GM23338 (cell line): ENCODE measurements around the gene METTL6. TPM values are rescaled to one million over a fixed set of nuclear protein-coding genes. Genes with fewer than 3 reads are reported as not detected.

Source experiments
- ATAC-seq: fragments of 200-7000 bp; cut with Tn5 transposase; 3 replicates; pipeline ENCODE4 v1.9.1; 2020
- DNase-seq: peaks from one replicate; pipeline ENCODE4 v3.0.0-alpha.2; 2015; ENCODE audit warnings: low spot score
- H2AFZ ChIP-seq: fragments of 200-600 bp; sonication (generic); 2 replicates; pipeline ENCODE4 v1.8.0; 2016; ENCODE audit warnings: antibody characterized with exemption, mild to moderate bottlenecking, moderate library complexity
- H3F3A ChIP-seq: fragments of 200-600 bp; sonication (generic); replicated peaks from 2 replicates; pipeline ENCODE4 v1.8.0; 2017; ENCODE audit warnings: antibody characterized with exemption, mixed run types, low read depth
- H3K27ac ChIP-seq: fragments of 200-600 bp; sonication (generic); 2 replicates; pipeline ENCODE4 v1.6.1; 2016; ENCODE audit warnings: low read depth
- H3K27me3 ChIP-seq: fragments of 200-600 bp; sonication (generic); 2 replicates; pipeline ENCODE4 v1.8.0; 2016; ENCODE audit warnings: mild to moderate bottlenecking, mixed run types, moderate library complexity; ENCODE audit not compliant: insufficient read depth
- H3K36me3 ChIP-seq: fragments of 200-600 bp; sonication (generic); 2 replicates; pipeline ENCODE4 v1.8.0; 2016; ENCODE audit warnings: mild to moderate bottlenecking; ENCODE audit not compliant: insufficient read depth
- H3K4me1 ChIP-seq: fragments of 200-600 bp; sonication (generic); 2 replicates; pipeline ENCODE4 v1.8.0; 2016; ENCODE audit warnings: mild to moderate bottlenecking, moderate library complexity; ENCODE audit not compliant: insufficient read depth
- H3K4me2 ChIP-seq: fragments of 200-600 bp; sonication (generic); 2 replicates; pipeline ENCODE4 v1.7.1; 2017; ENCODE audit warnings: mixed run types
- H3K4me3 ChIP-seq: fragments of 200-600 bp; sonication (generic); 2 replicates; pipeline ENCODE4 v1.6.1; 2016; ENCODE audit warnings: mixed run types
- H3K79me2 ChIP-seq: fragments of 200-600 bp; sonication (generic); replicated peaks from 2 replicates; pipeline ENCODE4 v1.8.0; 2017; ENCODE audit warnings: mild to moderate bottlenecking; ENCODE audit not compliant: insufficient read depth
- H3K9me2 ChIP-seq: fragments of 200-600 bp; sonication (generic); 2 replicates; pipeline ENCODE4 v1.8.0; 2017; ENCODE audit not compliant: insufficient read depth
- H4K20me1 ChIP-seq: fragments of 200-600 bp; sonication (generic); replicated peaks from 2 replicates; pipeline ENCODE4 v1.8.0; 2017; ENCODE audit warnings: mild to moderate bottlenecking; ENCODE audit not compliant: insufficient read depth
- H3K27ac Mint-ChIP-seq: 2 replicates; pipeline ENCODE4 v1.8.0; 2020; ENCODE audit warnings: inconsistent platforms, mild to moderate bottlenecking, moderate library complexity, mixed read lengths
- H3K27me3 Mint-ChIP-seq: 3 replicates; pipeline ENCODE4 v1.8.0; 2022; ENCODE audit warnings: low read depth, mild to moderate bottlenecking, moderate library complexity, mixed read lengths, inconsistent platforms; ENCODE audit not compliant: insufficient read depth, poor library complexity
- H3K36me3 Mint-ChIP-seq: 3 replicates; pipeline ENCODE4 v1.8.0; 2021; ENCODE audit warnings: low read depth, mild to moderate bottlenecking, inconsistent platforms, moderate library complexity, mixed read lengths
- H3K4me1 Mint-ChIP-seq: 3 replicates; pipeline ENCODE4 v1.8.0; 2020; ENCODE audit warnings: mild to moderate bottlenecking, inconsistent platforms, mixed read lengths
- H3K4me3 Mint-ChIP-seq: 3 replicates; pipeline ENCODE4 v1.8.0; 2021; ENCODE audit warnings: moderate library complexity, mild to moderate bottlenecking, inconsistent platforms, mixed read lengths
- H3K9me3 Mint-ChIP-seq: 3 replicates; pipeline ENCODE4 v1.8.0; 2020; ENCODE audit warnings: moderate library complexity, mild to moderate bottlenecking, inconsistent platforms, mixed read lengths
- CREB1 ChIP-seq: fragments of 250-450 bp; sonication (Bioruptor Pico); IDR thresholded peaks from 2 replicates; pipeline ENCODE4 v1.5.0; 2020; ENCODE audit warnings: low read depth, mild to moderate bottlenecking, moderate library complexity
- EZH2 ChIP-seq: fragments of 200-600 bp; sonication (generic); IDR thresholded peaks from one replicate; pipeline ENCODE4 v1.8.0; 2017; ENCODE audit warnings: antibody characterized with exemption, mild to moderate bottlenecking, low read depth; ENCODE audit not compliant: unreplicated experiment
- EZH2phosphoT487 ChIP-seq: fragments of 200-600 bp; sonication (generic); IDR thresholded peaks from one replicate; pipeline ENCODE4 v1.8.1; 2018; ENCODE audit warnings: antibody characterized with exemption; ENCODE audit not compliant: unreplicated experiment
- JUNB ChIP-seq: IDR thresholded peaks from one replicate; pipeline ENCODE4 v1.6.1; 2016; ENCODE audit warnings: antibody characterized with exemption; ENCODE audit not compliant: unreplicated experiment
- NANOG ChIP-seq: IDR thresholded peaks from 2 replicates; pipeline ENCODE4 v1.6.1; 2016; ENCODE audit warnings: antibody characterized with exemption, borderline replicate concordance
- POLR2AphosphoS5 ChIP-seq: IDR thresholded peaks from 2 replicates; pipeline ENCODE4 v1.6.1; 2016; ENCODE audit warnings: antibody characterized with exemption, low read depth
- STAT1 ChIP-seq: IDR thresholded peaks from one replicate; pipeline ENCODE4 v1.6.1; 2016; ENCODE audit warnings: antibody characterized with exemption; ENCODE audit not compliant: unreplicated experiment
- ZNF114 ChIP-seq: fragments of 250-450 bp; sonication (Bioruptor Pico); IDR thresholded peaks from 2 replicates; pipeline ENCODE4 v1.5.0; 2020; ENCODE audit warnings: mild to moderate bottlenecking, moderate library complexity
- ZNF331 ChIP-seq: fragments of 250-450 bp; sonication (Bioruptor Pico); IDR thresholded peaks from 2 replicates; pipeline ENCODE4 v1.5.0; 2020; ENCODE audit warnings: low read depth, mild to moderate bottlenecking, moderate library complexity
- polyA plus RNA-seq: library from polyadenylated mRNA; unstranded; fragments of >200 nt; fragmentation: Nextera tagmentation; extraction: Ambion mirVana; gene quantifications from 2 replicates; pipeline ENCODE4 v1.2.1, GENCODE V29; 2016
- total RNA-seq: library from RNA; depleted of rRNA; stranded (reverse); fragments of >200 nt; shearing (Covaris generic); gene quantifications from 2 replicates; pipeline ENCODE4 v1.2.3, GENCODE V29; 2014
- TF ChIP-seq, protein P1 (sequence below): fragments of 250-450 bp; sonication (Bioruptor Pico); IDR thresholded peaks from 2 replicates; pipeline ENCODE4 v1.5.0; 2020; ENCODE audit warnings: mild to moderate bottlenecking, moderate library complexity
- TF ChIP-seq, protein P2 (sequence below): IDR thresholded peaks from 2 replicates; pipeline ENCODE4 v1.6.1; 2016; ENCODE audit warnings: antibody characterized with exemption
- TF ChIP-seq, protein P3 (sequence below): IDR thresholded peaks from one replicate; pipeline ENCODE4 v1.6.1; 2018; ENCODE audit warnings: antibody characterized with exemption; ENCODE audit not compliant: unreplicated experiment
- TF ChIP-seq, protein P4 (sequence below), 2 experiments: fragments of 200-600 bp in 1 of 2; sonication (generic) in 1 of 2; conservative IDR thresholded peaks; 2 replicates each; pipeline versions ENCODE4 v1.5.1 to v1.6.1; 2016 to 2017; ENCODE audit warnings: antibody characterized with exemption in 2 of 2, low read depth in 2 of 2, mild to moderate bottlenecking in 2 of 2, moderate library complexity in 1 of 2

Gene METTL6
- total and polyA plus RNA-seq, 2 experiments from 2014 or later, result 15.1 to 17.8 TPM

DNA sequence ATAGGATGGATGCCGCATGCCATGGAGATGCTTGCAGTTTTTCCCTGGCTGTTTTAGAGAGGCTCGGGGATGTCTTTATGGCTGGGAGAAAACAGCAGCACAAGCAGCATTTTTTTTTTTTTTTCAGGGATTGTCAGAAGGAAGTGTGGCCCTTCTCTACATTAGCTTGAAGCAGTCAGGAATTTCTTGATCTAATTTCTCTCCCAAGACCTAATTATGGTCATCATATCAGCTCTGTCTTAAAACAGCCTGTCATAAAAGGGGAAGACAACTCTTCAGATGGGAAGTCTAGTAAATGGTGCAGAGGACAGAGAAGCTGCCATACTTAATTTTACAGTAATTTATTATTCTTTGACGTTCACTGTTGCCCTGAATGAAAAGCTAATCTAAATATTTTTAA is 44.5 kb upstream of the METTL6 start:
- TF ChIP-seq POLR2AphosphoS5 (no peak), ZNF331 (CRISPR knock-in tag) (no peak), JUNB (no peak), EZH2phosphoT487 (no peak), NANOG (no peak), EZH2 (no peak), ZNF114 (no peak), STAT1 (no peak), CREB1 (CRISPR knock-in tag) (no peak)
- TF ChIP-seq, protein P1, sequence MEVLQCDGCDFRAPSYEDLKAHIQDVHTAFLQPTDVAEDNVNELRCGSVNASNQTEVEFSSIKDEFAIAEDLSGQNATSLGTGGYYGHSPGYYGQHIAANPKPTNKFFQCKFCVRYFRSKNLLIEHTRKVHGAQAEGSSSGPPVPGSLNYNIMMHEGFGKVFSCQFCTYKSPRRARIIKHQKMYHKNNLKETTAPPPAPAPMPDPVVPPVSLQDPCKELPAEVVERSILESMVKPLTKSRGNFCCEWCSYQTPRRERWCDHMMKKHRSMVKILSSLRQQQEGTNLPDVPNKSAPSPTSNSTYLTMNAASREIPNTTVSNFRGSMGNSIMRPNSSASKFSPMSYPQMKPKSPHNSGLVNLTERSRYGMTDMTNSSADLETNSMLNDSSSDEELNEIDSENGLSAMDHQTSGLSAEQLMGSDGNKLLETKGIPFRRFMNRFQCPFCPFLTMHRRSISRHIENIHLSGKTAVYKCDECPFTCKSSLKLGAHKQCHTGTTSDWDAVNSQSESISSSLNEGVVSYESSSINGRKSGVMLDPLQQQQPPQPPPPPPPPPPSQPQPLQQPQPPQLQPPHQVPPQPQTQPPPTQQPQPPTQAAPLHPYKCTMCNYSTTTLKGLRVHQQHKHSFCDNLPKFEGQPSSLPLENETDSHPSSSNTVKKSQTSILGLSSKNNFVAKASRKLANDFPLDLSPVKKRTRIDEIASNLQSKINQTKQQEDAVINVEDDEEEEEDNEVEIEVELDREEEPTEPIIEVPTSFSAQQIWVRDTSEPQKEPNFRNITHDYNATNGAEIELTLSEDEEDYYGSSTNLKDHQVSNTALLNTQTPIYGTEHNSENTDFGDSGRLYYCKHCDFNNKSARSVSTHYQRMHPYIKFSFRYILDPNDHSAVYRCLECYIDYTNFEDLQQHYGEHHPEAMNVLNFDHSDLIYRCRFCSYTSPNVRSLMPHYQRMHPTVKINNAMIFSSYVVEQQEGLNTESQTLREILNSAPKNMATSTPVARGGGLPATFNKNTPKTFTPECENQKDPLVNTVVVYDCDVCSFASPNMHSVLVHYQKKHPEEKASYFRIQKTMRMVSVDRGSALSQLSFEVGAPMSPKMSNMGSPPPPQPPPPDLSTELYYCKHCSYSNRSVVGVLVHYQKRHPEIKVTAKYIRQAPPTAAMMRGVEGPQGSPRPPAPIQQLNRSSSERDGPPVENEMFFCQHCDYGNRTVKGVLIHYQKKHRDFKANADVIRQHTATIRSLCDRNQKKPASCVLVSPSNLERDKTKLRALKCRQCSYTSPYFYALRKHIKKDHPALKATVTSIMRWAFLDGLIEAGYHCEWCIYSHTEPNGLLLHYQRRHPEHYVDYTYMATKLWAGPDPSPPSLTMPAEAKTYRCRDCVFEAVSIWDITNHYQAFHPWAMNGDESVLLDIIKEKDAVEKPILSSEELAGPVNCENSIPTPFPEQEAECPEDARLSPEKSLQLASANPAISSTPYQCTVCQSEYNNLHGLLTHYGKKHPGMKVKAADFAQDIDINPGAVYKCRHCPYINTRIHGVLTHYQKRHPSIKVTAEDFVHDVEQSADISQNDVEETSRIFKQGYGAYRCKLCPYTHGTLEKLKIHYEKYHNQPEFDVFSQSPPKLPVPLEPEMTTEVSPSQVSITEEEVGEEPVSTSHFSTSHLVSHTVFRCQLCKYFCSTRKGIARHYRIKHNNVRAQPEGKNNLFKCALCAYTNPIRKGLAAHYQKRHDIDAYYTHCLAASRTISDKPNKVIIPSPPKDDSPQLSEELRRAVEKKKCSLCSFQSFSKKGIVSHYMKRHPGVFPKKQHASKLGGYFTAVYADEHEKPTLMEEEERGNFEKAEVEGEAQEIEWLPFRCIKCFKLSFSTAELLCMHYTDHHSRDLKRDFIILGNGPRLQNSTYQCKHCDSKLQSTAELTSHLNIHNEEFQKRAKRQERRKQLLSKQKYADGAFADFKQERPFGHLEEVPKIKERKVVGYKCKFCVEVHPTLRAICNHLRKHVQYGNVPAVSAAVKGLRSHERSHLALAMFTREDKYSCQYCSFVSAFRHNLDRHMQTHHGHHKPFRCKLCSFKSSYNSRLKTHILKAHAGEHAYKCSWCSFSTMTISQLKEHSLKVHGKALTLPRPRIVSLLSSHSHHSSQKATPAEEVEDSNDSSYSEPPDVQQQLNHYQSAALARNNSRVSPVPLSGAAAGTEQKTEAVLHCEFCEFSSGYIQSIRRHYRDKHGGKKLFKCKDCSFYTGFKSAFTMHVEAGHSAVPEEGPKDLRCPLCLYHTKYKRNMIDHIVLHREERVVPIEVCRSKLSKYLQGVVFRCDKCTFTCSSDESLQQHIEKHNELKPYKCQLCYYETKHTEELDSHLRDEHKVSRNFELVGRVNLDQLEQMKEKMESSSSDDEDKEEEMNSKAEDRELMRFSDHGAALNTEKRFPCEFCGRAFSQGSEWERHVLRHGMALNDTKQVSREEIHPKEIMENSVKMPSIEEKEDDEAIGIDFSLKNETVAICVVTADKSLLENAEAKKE, result no peak
- TF ChIP-seq, protein P2, sequence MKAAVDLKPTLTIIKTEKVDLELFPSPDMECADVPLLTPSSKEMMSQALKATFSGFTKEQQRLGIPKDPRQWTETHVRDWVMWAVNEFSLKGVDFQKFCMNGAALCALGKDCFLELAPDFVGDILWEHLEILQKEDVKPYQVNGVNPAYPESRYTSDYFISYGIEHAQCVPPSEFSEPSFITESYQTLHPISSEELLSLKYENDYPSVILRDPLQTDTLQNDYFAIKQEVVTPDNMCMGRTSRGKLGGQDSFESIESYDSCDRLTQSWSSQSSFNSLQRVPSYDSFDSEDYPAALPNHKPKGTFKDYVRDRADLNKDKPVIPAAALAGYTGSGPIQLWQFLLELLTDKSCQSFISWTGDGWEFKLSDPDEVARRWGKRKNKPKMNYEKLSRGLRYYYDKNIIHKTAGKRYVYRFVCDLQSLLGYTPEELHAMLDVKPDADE, result no peak
- TF ChIP-seq, protein P3, sequence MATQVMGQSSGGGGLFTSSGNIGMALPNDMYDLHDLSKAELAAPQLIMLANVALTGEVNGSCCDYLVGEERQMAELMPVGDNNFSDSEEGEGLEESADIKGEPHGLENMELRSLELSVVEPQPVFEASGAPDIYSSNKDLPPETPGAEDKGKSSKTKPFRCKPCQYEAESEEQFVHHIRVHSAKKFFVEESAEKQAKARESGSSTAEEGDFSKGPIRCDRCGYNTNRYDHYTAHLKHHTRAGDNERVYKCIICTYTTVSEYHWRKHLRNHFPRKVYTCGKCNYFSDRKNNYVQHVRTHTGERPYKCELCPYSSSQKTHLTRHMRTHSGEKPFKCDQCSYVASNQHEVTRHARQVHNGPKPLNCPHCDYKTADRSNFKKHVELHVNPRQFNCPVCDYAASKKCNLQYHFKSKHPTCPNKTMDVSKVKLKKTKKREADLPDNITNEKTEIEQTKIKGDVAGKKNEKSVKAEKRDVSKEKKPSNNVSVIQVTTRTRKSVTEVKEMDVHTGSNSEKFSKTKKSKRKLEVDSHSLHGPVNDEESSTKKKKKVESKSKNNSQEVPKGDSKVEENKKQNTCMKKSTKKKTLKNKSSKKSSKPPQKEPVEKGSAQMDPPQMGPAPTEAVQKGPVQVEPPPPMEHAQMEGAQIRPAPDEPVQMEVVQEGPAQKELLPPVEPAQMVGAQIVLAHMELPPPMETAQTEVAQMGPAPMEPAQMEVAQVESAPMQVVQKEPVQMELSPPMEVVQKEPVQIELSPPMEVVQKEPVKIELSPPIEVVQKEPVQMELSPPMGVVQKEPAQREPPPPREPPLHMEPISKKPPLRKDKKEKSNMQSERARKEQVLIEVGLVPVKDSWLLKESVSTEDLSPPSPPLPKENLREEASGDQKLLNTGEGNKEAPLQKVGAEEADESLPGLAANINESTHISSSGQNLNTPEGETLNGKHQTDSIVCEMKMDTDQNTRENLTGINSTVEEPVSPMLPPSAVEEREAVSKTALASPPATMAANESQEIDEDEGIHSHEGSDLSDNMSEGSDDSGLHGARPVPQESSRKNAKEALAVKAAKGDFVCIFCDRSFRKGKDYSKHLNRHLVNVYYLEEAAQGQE, result no peak
- TF ChIP-seq, protein P4, sequence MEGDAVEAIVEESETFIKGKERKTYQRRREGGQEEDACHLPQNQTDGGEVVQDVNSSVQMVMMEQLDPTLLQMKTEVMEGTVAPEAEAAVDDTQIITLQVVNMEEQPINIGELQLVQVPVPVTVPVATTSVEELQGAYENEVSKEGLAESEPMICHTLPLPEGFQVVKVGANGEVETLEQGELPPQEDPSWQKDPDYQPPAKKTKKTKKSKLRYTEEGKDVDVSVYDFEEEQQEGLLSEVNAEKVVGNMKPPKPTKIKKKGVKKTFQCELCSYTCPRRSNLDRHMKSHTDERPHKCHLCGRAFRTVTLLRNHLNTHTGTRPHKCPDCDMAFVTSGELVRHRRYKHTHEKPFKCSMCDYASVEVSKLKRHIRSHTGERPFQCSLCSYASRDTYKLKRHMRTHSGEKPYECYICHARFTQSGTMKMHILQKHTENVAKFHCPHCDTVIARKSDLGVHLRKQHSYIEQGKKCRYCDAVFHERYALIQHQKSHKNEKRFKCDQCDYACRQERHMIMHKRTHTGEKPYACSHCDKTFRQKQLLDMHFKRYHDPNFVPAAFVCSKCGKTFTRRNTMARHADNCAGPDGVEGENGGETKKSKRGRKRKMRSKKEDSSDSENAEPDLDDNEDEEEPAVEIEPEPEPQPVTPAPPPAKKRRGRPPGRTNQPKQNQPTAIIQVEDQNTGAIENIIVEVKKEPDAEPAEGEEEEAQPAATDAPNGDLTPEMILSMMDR (conservative IDR thresholded peaks at IDR 0.05; ENCODE audit: low read depth in 2 of 2), result no peak
- H3K36me3 ChIP-seq, result no peaks in the 10 kb centered on the region
- ATAC-seq, result no peak
- H3F3A ChIP-seq, result no peaks in the 10 kb centered on the region
- H3K27me3 Mint-ChIP-seq, result no peaks in the 10 kb centered on the region
- H3K27ac ChIP-seq, result no peak overlapping the region
- H3K4me3 Mint-ChIP-seq, result no peak overlapping the region
- H3K27me3 ChIP-seq, result no peaks in the 10 kb centered on the region
- no peaks in the 10 kb centered on the region for H3K4me1 ChIP-seq
- H3K4me3 ChIP-seq, result no peak overlapping the region
- 0 out of 3 replicates have a peak, but pooled peaks cover 5% of the 10 kb centered on the region for H3K4me1 Mint-ChIP-seq
- no peaks in the 10 kb centered on the region for H3K9me2 ChIP-seq
- H3K4me2 ChIP-seq, result no peak overlapping the region
- H3K79me2 ChIP-seq, result no peaks in the 10 kb centered on the region
- no peak overlapping the region for H3K27ac Mint-ChIP-seq
- no peak for DNase-seq
- H4K20me1 ChIP-seq, result no peaks in the 10 kb centered on the region
- no peak overlapping the region for H2AFZ ChIP-seq
- H3K9me3 Mint-ChIP-seq, result no peaks in the 10 kb centered on the region
- no peaks in the 10 kb centered on the region for H3K36me3 Mint-ChIP-seq
